AG09309 (cell line): ENCODE data around the gene TMEM141.
A peak's percentile ranks its signal among the peaks of the same experiment; 100 is the strongest.

ENCODE experiments used
- DNase-seq: peaks from one replicate; pipeline ENCODE4 v3.0.0-alpha.2; 2010; ENCODE audit warnings: low read depth
- H3K4me3 ChIP-seq: 2 replicates; pipeline ENCODE4 v1.5.1; 2011; ENCODE audit warnings: mild to moderate bottlenecking, low read depth, low read length, moderate library complexity; ENCODE audit not compliant: control insufficient read depth
- TF ChIP-seq, protein P1 (sequence below): IDR thresholded peaks from 2 replicates; pipeline ENCODE4 v1.5.1; 2011; ENCODE audit warnings: mild to moderate bottlenecking, low read depth, low read length, inconsistent platforms; ENCODE audit not compliant: insufficient read depth, control insufficient read depth; ENCODE audit errors: missing control alignments

The TMEM141 gene

DNA sequence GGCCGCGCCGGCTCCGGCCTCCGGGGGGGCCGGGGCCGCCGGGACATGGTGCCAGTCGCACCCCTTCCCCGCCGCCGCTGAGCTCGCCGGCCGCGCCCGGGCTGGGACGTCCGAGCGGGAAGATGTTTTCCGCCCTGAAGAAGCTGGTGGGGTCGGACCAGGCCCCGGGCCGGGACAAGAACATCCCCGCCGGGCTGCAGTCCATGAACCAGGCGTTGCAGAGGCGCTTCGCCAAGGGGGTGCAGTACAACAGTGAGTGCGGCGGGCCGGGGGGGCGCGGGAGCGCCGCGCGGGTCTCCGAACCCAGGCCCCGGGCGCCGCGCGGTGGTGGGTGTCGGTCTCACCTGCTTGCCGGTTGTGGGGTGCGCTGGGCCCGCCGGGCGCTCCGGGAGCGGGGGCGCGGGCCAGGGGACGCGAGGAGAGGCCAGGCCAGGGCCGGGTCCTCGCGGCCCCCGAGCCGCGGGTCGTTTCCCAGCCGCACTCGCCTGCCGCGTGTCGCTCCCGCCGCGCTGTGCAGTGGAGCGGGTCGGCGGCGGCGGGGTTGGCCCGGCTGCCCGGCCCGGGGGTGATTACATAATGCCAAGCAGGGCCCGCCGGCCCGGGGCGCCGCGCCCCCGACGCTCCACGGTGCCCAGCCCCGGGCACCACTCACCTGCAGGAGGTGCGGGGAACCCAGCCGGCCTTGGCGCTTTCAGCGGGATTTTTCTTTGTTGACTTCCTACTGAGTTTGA is 17.1 kb downstream of the TMEM141 start:
- TF ChIP-seq, protein P1, sequence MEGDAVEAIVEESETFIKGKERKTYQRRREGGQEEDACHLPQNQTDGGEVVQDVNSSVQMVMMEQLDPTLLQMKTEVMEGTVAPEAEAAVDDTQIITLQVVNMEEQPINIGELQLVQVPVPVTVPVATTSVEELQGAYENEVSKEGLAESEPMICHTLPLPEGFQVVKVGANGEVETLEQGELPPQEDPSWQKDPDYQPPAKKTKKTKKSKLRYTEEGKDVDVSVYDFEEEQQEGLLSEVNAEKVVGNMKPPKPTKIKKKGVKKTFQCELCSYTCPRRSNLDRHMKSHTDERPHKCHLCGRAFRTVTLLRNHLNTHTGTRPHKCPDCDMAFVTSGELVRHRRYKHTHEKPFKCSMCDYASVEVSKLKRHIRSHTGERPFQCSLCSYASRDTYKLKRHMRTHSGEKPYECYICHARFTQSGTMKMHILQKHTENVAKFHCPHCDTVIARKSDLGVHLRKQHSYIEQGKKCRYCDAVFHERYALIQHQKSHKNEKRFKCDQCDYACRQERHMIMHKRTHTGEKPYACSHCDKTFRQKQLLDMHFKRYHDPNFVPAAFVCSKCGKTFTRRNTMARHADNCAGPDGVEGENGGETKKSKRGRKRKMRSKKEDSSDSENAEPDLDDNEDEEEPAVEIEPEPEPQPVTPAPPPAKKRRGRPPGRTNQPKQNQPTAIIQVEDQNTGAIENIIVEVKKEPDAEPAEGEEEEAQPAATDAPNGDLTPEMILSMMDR: no peak
- DNase-seq: no peak
- peak overlapping the region; percentile 89 for H3K4me3 ChIP-seq

- TF ChIP-seq, protein P1: no peak
- no peak for DNase-seq
- H3K4me3 ChIP-seq: peak overlapping the region; percentile 89
Observed at GRCh38 chr9:136808806-136809158, 17.6 kb downstream of the TMEM141 start.

DNA sequence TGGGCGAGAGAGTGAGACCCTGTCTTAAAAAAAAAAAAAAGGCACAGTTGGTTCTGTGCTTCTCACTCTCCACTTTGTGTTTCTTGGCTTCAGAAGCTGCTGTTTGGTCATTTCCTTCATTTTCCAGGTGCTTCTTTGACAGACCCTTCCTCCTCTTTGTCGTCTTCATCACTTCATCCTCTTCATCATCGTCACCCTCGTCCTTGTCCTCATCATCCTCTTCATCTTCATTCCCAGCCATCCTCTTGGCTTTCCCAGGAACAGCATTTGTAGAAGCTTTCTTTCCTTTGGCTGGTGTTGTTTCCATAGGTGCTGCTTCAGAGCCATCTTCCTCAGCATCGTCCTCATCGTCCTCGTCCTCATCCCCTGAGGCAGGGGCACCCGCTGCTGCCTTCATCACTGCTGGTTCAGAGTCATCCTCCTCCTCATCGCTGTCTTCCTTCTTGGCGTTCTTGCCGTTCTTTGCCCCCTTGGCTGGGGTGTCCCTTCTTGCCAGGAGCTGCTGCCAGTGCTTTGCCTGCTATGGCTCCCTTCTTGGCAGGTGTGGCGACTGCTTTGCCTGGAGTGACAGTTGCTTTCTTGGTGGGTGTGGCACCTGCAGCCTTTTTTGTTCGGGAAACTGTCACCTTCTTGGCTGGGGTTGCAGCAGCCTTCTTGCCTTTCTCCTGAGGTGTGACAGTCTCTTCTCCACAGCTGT is 23.7 kb downstream of the TMEM141 start:
- TF ChIP-seq, protein P1: no peak
- DNase-seq: no peak
- no peak overlapping the region for H3K4me3 ChIP-seq

DNA sequence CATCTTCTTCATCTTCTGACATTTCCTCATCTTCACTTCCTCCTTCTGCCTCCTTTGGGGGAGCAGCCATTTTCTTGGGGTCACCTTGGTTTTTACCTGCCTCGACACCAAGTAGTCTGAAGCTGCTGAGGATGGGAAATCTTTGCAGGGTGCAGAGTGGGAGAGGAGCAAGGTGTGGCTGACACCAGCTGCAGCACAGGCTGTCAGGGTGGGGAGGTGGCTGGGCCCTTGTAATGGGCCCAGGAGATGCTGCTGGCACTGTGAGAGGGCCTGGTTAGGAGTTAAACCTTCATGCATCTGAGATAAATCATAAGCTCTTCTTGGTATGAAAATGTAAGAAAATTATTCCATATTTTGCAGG is 24.3 kb downstream of the TMEM141 start:
- TF ChIP-seq, protein P1: no peak
- DNase-seq: no peak
- H3K4me3 ChIP-seq: no peak overlapping the region

- no peak overlapping the region for H3K4me3 ChIP-seq
- TF ChIP-seq, protein P1: no peak
- no peak for DNase-seq
Observed at GRCh38 chr9:136820971-136821825, 30.1 kb downstream of the TMEM141 start.

DNA sequence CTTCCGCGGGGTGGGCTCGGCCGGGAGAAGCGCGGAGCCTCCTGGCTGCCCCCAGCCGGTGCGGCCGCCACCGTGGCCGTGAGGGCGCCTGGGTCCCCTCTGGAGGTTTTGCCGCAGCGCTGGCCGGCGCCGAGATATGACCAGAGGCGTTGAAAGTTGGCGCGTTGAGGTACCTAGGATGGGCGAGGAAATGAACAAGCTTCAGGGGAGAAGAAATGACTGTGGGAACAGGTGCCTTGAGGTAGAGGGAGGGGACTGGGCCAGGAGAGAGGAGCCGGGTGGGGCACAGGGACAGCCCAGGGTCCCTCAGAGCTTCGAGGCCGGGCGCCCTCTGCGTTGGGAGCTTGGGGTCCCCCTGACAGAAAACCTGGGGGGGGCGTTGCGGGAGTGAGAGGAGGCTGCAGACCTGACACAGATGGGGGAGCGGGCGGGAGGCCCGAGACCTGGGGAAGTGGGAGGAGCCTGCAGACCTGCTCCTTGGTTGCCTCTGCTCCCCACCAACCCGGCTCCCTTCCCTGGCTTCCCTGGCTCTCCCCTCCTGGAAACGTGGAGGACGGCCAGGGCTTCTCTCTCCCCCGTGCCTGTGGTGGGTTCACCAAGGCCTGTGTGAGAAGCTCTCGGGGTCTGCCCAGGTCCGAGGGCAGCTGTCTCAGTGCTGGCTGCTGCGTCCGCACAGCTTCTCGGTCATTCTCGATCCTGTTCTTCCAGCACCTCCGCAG is 30.8 kb downstream of the TMEM141 start:
- TF ChIP-seq, protein P1: no peak
- DNase-seq: no peak
- H3K4me3 ChIP-seq: no peak overlapping the region
